ENCODE data around the gene PAX8.

PAX8 gene

DNA sequence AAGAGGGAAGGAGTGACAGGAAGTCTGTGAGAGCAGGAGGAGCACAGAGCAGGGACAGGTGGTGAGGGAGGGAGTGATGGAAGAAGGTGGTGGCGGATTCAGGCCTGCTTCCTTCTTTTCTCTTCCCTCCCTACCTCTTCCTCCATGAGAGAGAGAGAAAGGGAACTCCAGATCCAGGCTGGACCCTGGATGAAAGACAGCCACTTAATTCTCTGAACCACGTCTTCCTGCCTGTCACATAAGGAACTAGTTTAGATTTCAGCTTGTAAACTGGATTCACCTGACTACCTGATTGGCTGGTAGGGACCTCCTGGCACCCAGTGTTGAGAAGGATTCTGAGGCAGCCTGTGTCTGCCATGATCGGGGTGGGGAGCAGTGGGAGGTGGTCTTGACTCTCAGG is 48.9 kb downstream of the PAX8 start:
- WGBS, 2 experiments = 75 to 96% methylated on average over 2 to 3 of the region's 3 CpGs
- Histone ChIP-seq H3K4me1 (ENCODE audit: control insufficient read depth, insufficient read depth, low read length) (peaks cover 9% of the 10 kb centered on the region), H3K27ac (ENCODE audit: insufficient read depth, low read depth, low read length, poor library complexity, severe bottlenecking) (no peak overlapping the region)

DNA sequence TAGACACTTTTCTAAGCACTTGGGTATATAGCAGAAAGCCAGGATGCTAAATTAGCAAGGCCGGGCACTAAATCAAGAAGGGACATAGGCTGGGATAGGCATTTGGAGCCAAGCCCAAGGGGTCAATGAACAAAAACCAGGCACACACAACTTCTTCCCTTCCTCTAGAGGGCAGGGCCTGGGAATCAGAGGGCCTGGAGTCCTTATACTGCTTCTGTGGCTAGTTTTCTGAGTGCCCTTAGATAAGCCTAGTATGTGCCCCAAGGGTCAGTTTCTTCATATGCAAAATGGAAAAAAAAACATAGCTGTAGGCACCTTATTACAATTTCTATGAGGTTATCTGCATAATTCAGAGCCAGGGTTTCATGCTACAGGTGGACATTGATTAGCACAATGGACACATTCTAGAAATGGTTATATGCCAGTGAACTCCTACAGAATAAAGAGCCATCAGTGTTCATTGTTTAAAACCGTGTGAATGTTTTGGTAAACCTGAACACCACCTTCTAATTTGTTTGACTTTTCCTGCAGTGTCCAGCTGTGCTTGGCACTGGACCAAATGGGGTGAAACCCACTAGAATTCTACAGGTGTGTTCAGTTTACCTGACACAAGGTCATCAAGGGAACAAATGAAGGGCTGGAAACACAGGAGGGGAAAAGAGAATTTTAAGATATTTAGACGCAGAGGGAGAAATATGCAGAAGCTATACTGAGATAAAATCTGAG is 49.6 kb downstream of the PAX8 start:
- H3K27ac ChIP-seq (ENCODE audit: insufficient read depth, low read depth, low read length, poor library complexity, severe bottlenecking) = no peak overlapping the region
- H3K36me3 ChIP-seq (ENCODE audit: control insufficient read depth, insufficient read depth, low read length) = no peaks in the 10 kb centered on the region
- H3K4me3 ChIP-seq (ENCODE audit: insufficient read depth, low read depth, low read length) = no peak overlapping the region
- peaks cover 10% of the 10 kb centered on the region for H3K4me1 ChIP-seq (ENCODE audit: control insufficient read depth, insufficient read depth, low read length)
- no peaks in the 10 kb centered on the region for H3K27me3 ChIP-seq (ENCODE audit: control insufficient read depth, insufficient read depth, low read length, poor library complexity, severe bottlenecking)
- WGBS, 2 experiments = 89 to 93% methylated on average over 3 of the region's 3 CpGs
- H3K9me3 ChIP-seq (ENCODE audit: control insufficient read depth, low read length) = no peaks in the 10 kb centered on the region

More for the DNA sequence above, 48.9 kb downstream of the PAX8 start:
- Histone ChIP-seq H3K4me3 (ENCODE audit: insufficient read depth, low read depth, low read length) (no peak overlapping the region), H3K27me3 (ENCODE audit: control insufficient read depth, insufficient read depth, low read length, poor library complexity, severe bottlenecking) (no peaks in the 10 kb centered on the region), H3K36me3 (ENCODE audit: control insufficient read depth, insufficient read depth, low read length) (no peaks in the 10 kb centered on the region), H3K9me3 (ENCODE audit: control insufficient read depth, low read length) (no peaks in the 10 kb centered on the region)

DNA sequence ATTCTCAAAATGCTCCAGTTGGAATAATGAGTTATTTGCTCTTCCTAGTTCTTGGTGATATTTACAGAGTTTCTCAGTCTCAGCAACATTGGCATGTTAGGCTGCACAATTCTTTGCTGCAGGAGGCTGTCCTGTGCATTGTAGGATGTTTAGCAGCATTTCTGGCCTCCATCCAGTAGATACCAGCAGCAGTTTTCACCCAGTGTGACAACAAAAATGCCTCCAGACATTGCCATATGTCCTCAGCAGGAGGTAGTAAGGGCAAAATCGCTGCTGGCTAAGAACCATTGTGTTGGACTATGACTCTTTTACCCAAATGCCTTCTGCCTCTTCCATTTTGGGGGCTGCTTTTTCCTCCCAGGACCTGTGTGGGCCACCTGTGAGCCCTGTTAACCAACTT is 50.4 kb downstream of the PAX8 start:
- Histone ChIP-seq H3K4me3 (ENCODE audit: insufficient read depth, low read depth, low read length) (no peak overlapping the region), H3K27me3 (ENCODE audit: control insufficient read depth, insufficient read depth, low read length, poor library complexity, severe bottlenecking) (no peaks in the 10 kb centered on the region), H3K27ac (ENCODE audit: insufficient read depth, low read depth, low read length, poor library complexity, severe bottlenecking) (no peak overlapping the region), H3K36me3 (ENCODE audit: control insufficient read depth, insufficient read depth, low read length) (no peaks in the 10 kb centered on the region), H3K9me3 (ENCODE audit: control insufficient read depth, low read length) (no peaks in the 10 kb centered on the region), H3K4me1 (ENCODE audit: control insufficient read depth, insufficient read depth, low read length) (peaks cover 10% of the 10 kb centered on the region)
- WGBS, 2 experiments = 87 to 93% methylated on average over 1 of the region's 1 CpG

DNA sequence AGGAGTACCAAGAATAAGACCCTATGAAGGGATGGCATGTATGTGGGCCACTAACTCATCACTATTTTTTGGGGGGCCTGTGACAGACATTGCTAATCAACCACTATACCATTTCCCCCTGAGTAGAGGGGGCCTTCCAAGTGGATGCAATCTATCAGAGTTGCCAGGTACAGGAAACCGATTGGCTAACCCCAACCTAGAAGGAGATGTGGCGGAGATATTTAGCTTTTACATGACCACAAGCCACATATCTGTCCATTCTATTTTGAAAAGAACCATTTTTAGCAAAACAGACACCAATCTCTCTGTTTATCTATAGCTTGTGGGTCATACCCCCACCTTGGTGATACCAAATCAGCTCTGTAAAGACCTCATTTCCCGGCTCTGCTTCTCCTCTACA is 51.0 kb downstream of the PAX8 start:
- WGBS, 2 experiments = 90 to 95% methylated on average over 3 of the region's 3 CpGs
- Histone ChIP-seq H3K4me1 (ENCODE audit: control insufficient read depth, insufficient read depth, low read length) (peaks cover 10% of the 10 kb centered on the region), H3K27ac (ENCODE audit: insufficient read depth, low read depth, low read length, poor library complexity, severe bottlenecking) (no peak overlapping the region), H3K9me3 (ENCODE audit: control insufficient read depth, low read length) (no peaks in the 10 kb centered on the region), H3K36me3 (ENCODE audit: control insufficient read depth, insufficient read depth, low read length) (no peaks in the 10 kb centered on the region), H3K4me3 (ENCODE audit: insufficient read depth, low read depth, low read length) (no peak overlapping the region), H3K27me3 (ENCODE audit: control insufficient read depth, insufficient read depth, low read length, poor library complexity, severe bottlenecking) (no peaks in the 10 kb centered on the region)

DNA sequence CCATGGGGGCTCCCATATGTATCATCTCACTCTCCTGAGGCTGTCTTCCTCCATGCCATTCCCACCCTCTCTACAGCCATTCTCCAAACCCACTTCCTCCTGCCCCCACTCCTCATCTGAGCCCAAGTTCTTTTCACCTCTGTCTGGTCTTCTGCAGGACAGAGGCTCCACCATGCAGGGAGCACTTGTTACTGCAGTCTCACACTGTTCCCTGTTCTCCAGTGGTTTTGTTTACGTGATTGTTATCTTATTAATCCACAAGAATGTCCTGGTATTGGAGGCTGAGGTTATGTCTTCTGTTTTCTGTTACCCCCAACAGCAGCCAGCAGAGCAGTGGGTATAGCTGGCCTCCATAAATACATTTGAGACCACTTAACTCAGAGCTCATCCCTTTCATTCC is 51.4 kb downstream of the PAX8 start:
- H3K36me3 ChIP-seq (ENCODE audit: control insufficient read depth, insufficient read depth, low read length) = no peaks in the 10 kb centered on the region
- peaks cover 10% of the 10 kb centered on the region for H3K4me1 ChIP-seq (ENCODE audit: control insufficient read depth, insufficient read depth, low read length)
- H3K27me3 ChIP-seq (ENCODE audit: control insufficient read depth, insufficient read depth, low read length, poor library complexity, severe bottlenecking) = no peaks in the 10 kb centered on the region
- H3K4me3 ChIP-seq (ENCODE audit: insufficient read depth, low read depth, low read length) = no peak overlapping the region
- 94 to 100% methylated on average over 1 of the region's 1 CpG for WGBS, 2 experiments
- no peak overlapping the region for H3K27ac ChIP-seq (ENCODE audit: insufficient read depth, low read depth, low read length, poor library complexity, severe bottlenecking)
- no peaks in the 10 kb centered on the region for H3K9me3 ChIP-seq (ENCODE audit: control insufficient read depth, low read length)

DNA sequence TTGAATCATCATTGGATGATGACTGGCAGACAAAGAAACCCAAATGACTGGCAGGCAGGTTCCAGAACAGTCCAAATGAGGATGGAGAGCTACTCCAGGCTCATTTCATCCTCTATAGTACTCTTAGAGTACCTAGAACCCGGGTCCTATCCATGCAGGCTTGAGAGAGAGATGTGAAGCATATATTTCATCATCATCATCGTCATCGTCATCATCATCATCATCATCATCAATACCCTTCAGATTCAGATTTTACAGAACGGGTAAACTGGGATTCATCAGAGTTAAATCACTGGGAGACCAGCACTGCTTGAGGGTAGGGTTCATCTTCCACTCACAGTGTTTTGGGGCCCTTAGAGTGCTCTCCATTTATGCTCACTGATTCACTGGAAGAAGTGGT is 52.3 kb downstream of the PAX8 start:
- peaks cover 10% of the 10 kb centered on the region for H3K4me1 ChIP-seq (ENCODE audit: control insufficient read depth, insufficient read depth, low read length)
- H3K27me3 ChIP-seq (ENCODE audit: control insufficient read depth, insufficient read depth, low read length, poor library complexity, severe bottlenecking) = no peaks in the 10 kb centered on the region
- H3K9me3 ChIP-seq (ENCODE audit: control insufficient read depth, low read length) = no peaks in the 10 kb centered on the region
- no peak overlapping the region for H3K4me3 ChIP-seq (ENCODE audit: insufficient read depth, low read depth, low read length)
- peak overlapping the region; percentile 79 for H3K27ac ChIP-seq (ENCODE audit: insufficient read depth, low read depth, low read length, poor library complexity, severe bottlenecking)
- H3K36me3 ChIP-seq (ENCODE audit: control insufficient read depth, insufficient read depth, low read length) = no peaks in the 10 kb centered on the region
- 95 to 97% methylated on average over 4 of the region's 4 CpGs for WGBS, 2 experiments

DNA sequence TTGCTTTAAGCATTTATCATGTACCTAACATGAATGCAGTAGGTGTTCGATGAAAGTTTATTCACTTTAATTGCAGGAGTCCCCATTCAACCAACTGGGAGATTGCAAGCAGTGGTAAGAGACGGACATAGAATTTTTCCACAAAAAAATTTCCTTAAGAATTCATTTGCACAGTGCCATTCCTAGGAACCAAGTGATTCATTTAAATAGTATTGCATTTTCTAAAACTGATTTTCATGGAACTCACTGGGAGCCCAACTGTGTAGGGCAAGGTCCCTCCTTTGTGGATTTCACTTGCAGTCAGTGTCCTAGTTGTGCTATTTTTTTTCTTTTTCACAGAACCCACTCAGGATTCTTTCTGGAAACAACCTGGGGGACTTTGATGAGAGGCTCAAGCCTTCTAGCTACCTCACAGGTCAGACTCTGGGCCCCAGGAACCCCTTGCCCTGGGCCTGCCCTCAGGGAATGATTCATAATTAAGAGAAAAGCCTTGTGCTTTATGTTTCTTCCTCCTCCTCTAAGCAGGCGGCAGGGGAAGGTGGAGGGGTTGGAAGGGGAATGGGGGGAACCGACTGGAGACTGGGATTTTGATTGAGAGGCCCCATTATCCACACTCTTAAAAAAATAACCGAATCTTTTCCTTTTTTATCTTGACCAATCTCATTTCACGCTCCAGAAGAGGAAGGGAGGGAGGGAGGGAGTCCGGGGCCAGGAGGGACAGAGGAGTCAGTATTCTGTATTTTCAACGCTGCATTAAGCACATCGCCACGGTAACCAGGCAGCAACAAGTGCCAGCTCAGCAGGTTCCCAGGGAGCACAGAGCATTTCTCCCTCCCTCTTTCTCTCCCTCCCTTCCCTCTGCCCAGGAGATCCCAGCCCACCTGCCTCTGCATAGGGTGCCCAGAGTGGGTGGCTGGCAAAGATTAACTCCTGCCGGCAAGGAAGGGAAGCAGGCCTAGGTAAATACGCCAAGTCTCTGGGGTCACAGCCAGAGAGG is 53.2 kb downstream of the PAX8 start:
- peak overlapping the region; percentile 79 for H3K27ac ChIP-seq (ENCODE audit: insufficient read depth, low read depth, low read length, poor library complexity, severe bottlenecking)
- no peaks in the 10 kb centered on the region for H3K36me3 ChIP-seq (ENCODE audit: control insufficient read depth, insufficient read depth, low read length)
- peaks cover 10% of the 10 kb centered on the region for H3K4me1 ChIP-seq (ENCODE audit: control insufficient read depth, insufficient read depth, low read length)
- no peaks in the 10 kb centered on the region for H3K9me3 ChIP-seq (ENCODE audit: control insufficient read depth, low read length)
- no peaks in the 10 kb centered on the region for H3K27me3 ChIP-seq (ENCODE audit: control insufficient read depth, insufficient read depth, low read length, poor library complexity, severe bottlenecking)
- WGBS, 2 experiments = 34 to 37% methylated on average over 9 to 10 of the region's 12 CpGs
- no peak overlapping the region for H3K4me3 ChIP-seq (ENCODE audit: insufficient read depth, low read depth, low read length)

DNA sequence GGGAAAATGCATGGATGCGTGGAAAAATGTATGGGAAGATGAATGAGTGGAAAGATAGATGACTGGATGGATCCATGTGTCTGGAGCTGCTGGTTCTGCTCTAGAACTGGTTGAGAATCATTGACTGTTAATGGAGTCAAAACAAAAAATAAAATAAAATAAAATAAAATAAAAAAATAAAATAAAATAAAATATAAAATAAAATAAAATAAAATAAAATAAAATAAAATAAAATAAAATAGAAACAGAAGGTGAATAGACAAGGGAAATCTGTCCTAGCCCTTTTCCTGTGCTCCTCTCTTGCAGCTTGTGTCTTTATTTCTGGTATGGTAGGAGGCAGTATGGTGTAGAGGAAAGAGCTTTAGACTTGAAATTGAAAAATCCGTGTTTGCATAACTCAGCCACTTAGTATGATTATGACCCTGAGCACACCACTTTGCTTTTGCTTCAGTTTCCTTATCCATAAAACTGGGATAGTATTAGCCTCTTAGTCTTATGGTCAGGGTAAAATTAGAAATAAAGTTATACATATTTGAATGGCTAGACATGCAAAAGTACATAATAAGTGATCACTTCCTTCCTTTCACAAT is 54.0 kb downstream of the PAX8 start:
- H3K27ac ChIP-seq (ENCODE audit: insufficient read depth, low read depth, low read length, poor library complexity, severe bottlenecking) = no peak overlapping the region
- no peaks in the 10 kb centered on the region for H3K9me3 ChIP-seq (ENCODE audit: control insufficient read depth, low read length)
- no peaks in the 10 kb centered on the region for H3K27me3 ChIP-seq (ENCODE audit: control insufficient read depth, insufficient read depth, low read length, poor library complexity, severe bottlenecking)
- WGBS, 2 experiments = 96 to 98% methylated on average over 2 of the region's 2 CpGs
- peaks cover 10% of the 10 kb centered on the region for H3K4me1 ChIP-seq (ENCODE audit: control insufficient read depth, insufficient read depth, low read length)
- H3K4me3 ChIP-seq (ENCODE audit: insufficient read depth, low read depth, low read length) = no peak overlapping the region
- no peaks in the 10 kb centered on the region for H3K36me3 ChIP-seq (ENCODE audit: control insufficient read depth, insufficient read depth, low read length)

DNA sequence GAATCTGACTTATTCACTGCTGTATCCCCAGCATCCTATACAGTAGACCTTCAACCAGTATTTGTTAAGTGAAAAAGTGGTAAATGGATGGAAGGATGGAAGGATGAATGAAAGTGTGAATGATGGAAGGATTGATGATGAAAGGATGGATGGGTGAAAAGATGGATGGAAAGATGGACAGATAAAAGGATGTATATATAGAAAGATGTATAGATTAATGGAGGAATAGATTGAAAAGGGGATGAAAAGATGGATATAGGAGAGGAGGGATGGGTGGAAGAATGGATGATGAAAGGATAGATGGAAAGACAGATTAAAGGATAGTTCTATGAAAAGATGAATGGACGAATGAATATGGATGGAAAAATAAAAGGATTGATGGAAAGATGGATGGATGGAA is 54.9 kb downstream of the PAX8 start:
- no peak overlapping the region for H3K4me3 ChIP-seq (ENCODE audit: insufficient read depth, low read depth, low read length)
- 94 to 97% methylated on average over 1 of the region's 1 CpG for WGBS, 2 experiments

DNA sequence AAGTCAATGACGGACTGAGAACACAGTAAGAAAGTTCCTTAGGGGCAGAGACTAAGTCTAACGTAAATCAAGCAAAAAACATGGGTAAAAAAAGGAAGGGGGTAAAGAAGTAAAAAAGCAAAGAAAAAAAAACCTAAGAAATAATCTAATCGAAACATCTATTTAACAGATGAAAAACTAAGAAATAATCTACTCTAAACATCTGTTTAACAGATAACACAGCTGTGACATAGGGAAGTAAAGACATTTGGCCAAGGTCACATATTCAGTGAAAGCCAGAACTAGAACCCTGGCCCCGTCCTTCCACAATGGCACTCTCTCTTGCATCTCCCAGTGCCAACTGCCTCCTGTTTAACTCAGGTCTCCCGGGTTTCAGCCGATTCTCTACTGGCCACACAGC is 56.9 kb downstream of the PAX8 start:
- Histone ChIP-seq H3K9me3 (ENCODE audit: control insufficient read depth, low read length) (no peaks in the 10 kb centered on the region), H3K36me3 (ENCODE audit: control insufficient read depth, insufficient read depth, low read length) (no peaks in the 10 kb centered on the region), H3K4me3 (ENCODE audit: insufficient read depth, low read depth, low read length) (no peak overlapping the region), H3K27ac (ENCODE audit: insufficient read depth, low read depth, low read length, poor library complexity, severe bottlenecking) (no peak overlapping the region), H3K4me1 (ENCODE audit: control insufficient read depth, insufficient read depth, low read length) (peaks cover 21% of the 10 kb centered on the region), H3K27me3 (ENCODE audit: control insufficient read depth, insufficient read depth, low read length, poor library complexity, severe bottlenecking) (no peaks in the 10 kb centered on the region)
- 85 to 88% methylated on average over 4 to 6 of the region's 6 CpGs for WGBS, 2 experiments

More for the DNA sequence above, 54.9 kb downstream of the PAX8 start:
- peaks cover 10% of the 10 kb centered on the region for H3K4me1 ChIP-seq (ENCODE audit: control insufficient read depth, insufficient read depth, low read length)
- H3K9me3 ChIP-seq (ENCODE audit: control insufficient read depth, low read length) = no peaks in the 10 kb centered on the region
- no peak overlapping the region for H3K27ac ChIP-seq (ENCODE audit: insufficient read depth, low read depth, low read length, poor library complexity, severe bottlenecking)
- no peaks in the 10 kb centered on the region for H3K36me3 ChIP-seq (ENCODE audit: control insufficient read depth, insufficient read depth, low read length)
- no peaks in the 10 kb centered on the region for H3K27me3 ChIP-seq (ENCODE audit: control insufficient read depth, insufficient read depth, low read length, poor library complexity, severe bottlenecking)
